IMR-90 (cell line): Measurements from ENCODE around the gene TAF4B. TPM values are rescaled to one million over a fixed set of nuclear protein-coding genes. Genes with fewer than 3 reads are reported as not detected.

Source experiments
- ATAC-seq: fragments of 200-7000 bp; cut with Tn5 transposase; 2 replicates; pipeline ENCODE4 v1.9.1; 2020; ENCODE audit warnings: low read depth, mild to moderate bottlenecking, moderate library complexity
- BruUV-seq: library from RNA; stranded (reverse); fragments of 400-500 nt; replicated peaks from 2 replicates; lab custom pipeline; 2021; lab: Mats Ljungman, UMichigan
- CTCF ChIA-PET: fragments of 300-600 bp; formaldehyde crosslinking; extraction: SDS; loops from one replicate; lab custom pipeline; 2021; ENCODE audit warnings: antibody characterized with exemption; lab: Yijun Ruan, JAX
- POLR2A ChIA-PET: fragments of 300-600 bp; sonication (Branson Sonifier 250); formaldehyde crosslinking; loops from one replicate; lab custom pipeline; 2022; ENCODE audit warnings: antibody characterized with exemption; ENCODE audit not compliant: unreplicated experiment; lab: Charles Lee
- DNase-seq: peaks from one replicate; pipeline ENCODE4 v3.0.0; 2013
- H2AFZ ChIP-seq: replicated peaks from 2 replicates; pipeline ENCODE3; 2013; ENCODE audit warnings: low read length, mild to moderate bottlenecking; ENCODE audit not compliant: poor library complexity
- H2AK5ac ChIP-seq: 2 replicates; pipeline ENCODE4 v1.6.1; 2013; ENCODE audit warnings: low read depth, low read length, inconsistent platforms
- H2AK9ac ChIP-seq: replicated peaks from 2 replicates; pipeline ENCODE3; 2013; ENCODE audit warnings: mild to moderate bottlenecking, low read depth, low read length, moderate library complexity; ENCODE audit not compliant: poor library complexity
- H2BK120ac ChIP-seq: 2 replicates; pipeline ENCODE4 v1.6.1; 2013; ENCODE audit warnings: low read depth, low read length, inconsistent platforms
- H2BK15ac ChIP-seq: 3 replicates; pipeline ENCODE4 v1.6.1; 2013; ENCODE audit warnings: low read depth, low read length, inconsistent platforms
- H2BK20ac ChIP-seq: 2 replicates; pipeline ENCODE4 v1.6.1; 2013; ENCODE audit warnings: low read depth, mild to moderate bottlenecking, inconsistent platforms, low read length, moderate library complexity
- H2BK5ac ChIP-seq: 2 replicates; pipeline ENCODE4 v1.6.1; 2013; ENCODE audit warnings: mild to moderate bottlenecking, low read depth, low read length, inconsistent platforms; ENCODE audit not compliant: poor library complexity, severe bottlenecking
- H3K14ac ChIP-seq: replicated peaks from 2 replicates; pipeline ENCODE4 v1.6.1; 2013; ENCODE audit warnings: low read depth, low read length, inconsistent platforms
- H3K18ac ChIP-seq: 2 replicates; pipeline ENCODE4 v1.6.1; 2013; ENCODE audit warnings: low read depth, low read length, control low read depth
- H3K23ac ChIP-seq: 2 replicates; pipeline ENCODE4 v1.6.1; 2013; ENCODE audit warnings: low read depth, low read length, inconsistent platforms
- H3K27ac ChIP-seq: 2 replicates; pipeline ENCODE4 v1.5.1; 2013; ENCODE audit warnings: mild to moderate bottlenecking, control low read depth, low read length; ENCODE audit not compliant: insufficient read depth
- H3K27me3 ChIP-seq: 2 replicates; pipeline ENCODE4 v1.6.1; 2013; ENCODE audit warnings: low read length; ENCODE audit not compliant: control insufficient read depth, insufficient read depth
- H3K36me3 ChIP-seq: 2 replicates; pipeline ENCODE4 v1.6.1; 2013; ENCODE audit warnings: low read length, mixed read lengths; ENCODE audit not compliant: control insufficient read depth, insufficient read depth
- H3K4ac ChIP-seq: 2 replicates; pipeline ENCODE4 v1.6.1; 2013; ENCODE audit warnings: low read depth, low read length, inconsistent platforms
- H3K4me1 ChIP-seq: 2 replicates; pipeline ENCODE4 v1.6.1; 2013; ENCODE audit warnings: low read length, mixed read lengths; ENCODE audit not compliant: control insufficient read depth, insufficient read depth
- H3K4me2 ChIP-seq: 2 replicates; pipeline ENCODE4 v1.6.1; 2013; ENCODE audit warnings: low read depth, mild to moderate bottlenecking, control low read depth, low read length, moderate library complexity
- H3K4me3 ChIP-seq: 2 replicates; pipeline ENCODE4 v1.5.1; 2013; ENCODE audit warnings: low read depth, mild to moderate bottlenecking, control low read depth, low read length, moderate library complexity; ENCODE audit not compliant: insufficient read depth
- H3K56ac ChIP-seq: 2 replicates; pipeline ENCODE4 v1.6.1; 2013; ENCODE audit warnings: low read length, inconsistent platforms; ENCODE audit not compliant: insufficient read depth; ENCODE audit errors: extremely low read depth
- H3K79me1 ChIP-seq, 2 experiments: 2 replicates each; pipeline ENCODE4 v1.6.1; 2013; ENCODE audit warnings: low read length in 2 of 2, inconsistent platforms in 1 of 2, low read depth in 1 of 2
- H3K9ac ChIP-seq: 2 replicates; pipeline ENCODE4 v1.6.1; 2013; ENCODE audit warnings: low read depth, low read length, control low read depth
- H3K9me1 ChIP-seq: 2 replicates; pipeline ENCODE4 v1.6.1; 2013; ENCODE audit warnings: low read length, inconsistent platforms; ENCODE audit not compliant: insufficient read depth
- H3K9me3 ChIP-seq: 2 replicates; pipeline ENCODE4 v1.6.1; 2013; ENCODE audit warnings: low read length; ENCODE audit not compliant: control insufficient read depth, insufficient read depth
- H4K20me1 ChIP-seq: 2 replicates; pipeline ENCODE4 v1.6.1; 2013; ENCODE audit warnings: low read length, inconsistent platforms; ENCODE audit not compliant: insufficient read depth
- H4K5ac ChIP-seq: 2 replicates; pipeline ENCODE4 v1.6.1; 2013; ENCODE audit warnings: mild to moderate bottlenecking, low read depth, low read length, control low read depth
- H4K8ac ChIP-seq, 2 experiments: 2 replicates each; pipeline ENCODE4 v1.6.1; 2013; ENCODE audit warnings: low read depth in 2 of 2, low read length in 2 of 2, control low read depth in 1 of 2, inconsistent platforms in 1 of 2
- H4K91ac ChIP-seq: 2 replicates; pipeline ENCODE4 v1.6.1; 2013; ENCODE audit warnings: low read depth, low read length, inconsistent platforms; ENCODE audit not compliant: insufficient read depth
- ELK1 ChIP-seq: fragments of 150-350 bp; IDR thresholded peaks from 2 replicates; pipeline ENCODE4 v1.6.1; 2016; ENCODE audit warnings: low read depth, mild to moderate bottlenecking, low read length, moderate library complexity, borderline replicate concordance
- MAZ ChIP-seq: IDR thresholded peaks from 2 replicates; pipeline ENCODE4 v1.6.1; 2012; ENCODE audit warnings: low read depth, mild to moderate bottlenecking, low read length, improper control_type of control experiment, moderate library complexity, borderline replicate concordance
- NFE2L2 ChIP-seq: fragments of 150-350 bp; IDR thresholded peaks from 2 replicates; pipeline ENCODE4 v1.6.1; 2016; ENCODE audit warnings: low read depth, mild to moderate bottlenecking, low read length
- POLR2A ChIP-seq: IDR thresholded peaks from 2 replicates; pipeline ENCODE4 v1.6.1; 2012; ENCODE audit warnings: mild to moderate bottlenecking, low read depth, low read length
- RFX5 ChIP-seq: IDR thresholded peaks from 2 replicates; pipeline ENCODE4 v1.8.0; 2012; ENCODE audit warnings: low read depth, mild to moderate bottlenecking, low read length, moderate library complexity
- SMC3 ChIP-seq: fragments of 150-350 bp; IDR thresholded peaks from 2 replicates; pipeline ENCODE4 v1.6.1; 2016; ENCODE audit warnings: low read depth, mild to moderate bottlenecking, antibody characterized with exemption, low read length, moderate library complexity
- WGBS, 2 experiments: methylation state at CpG; one replicate each; pipeline versions ENCODE4 v1.1.5 to v1.1.7; 2013; ENCODE audit warnings: missing lambda C conversion rate in 2 of 2; ENCODE audit not compliant: insufficient read length in 1 of 2; ENCODE audit errors: extremely low coverage in 2 of 2; 5-methylcytosine and 5-hydroxymethylcytosine counted together
- dilution Hi-C: fragments of 300-500 bp; cut with HindIII; formaldehyde crosslinking; loops from one replicate; pipeline ENCODE4 v1.14.3; 2018; ENCODE audit warnings: low sequenced_read_pairs; ENCODE audit not compliant: unreplicated experiment
- in situ Hi-C: fragments of 300-500 bp; cut with MboI; formaldehyde crosslinking; loops from 3 replicates; pipeline ENCODE4 v1.14.3; 2019; ENCODE audit warnings: low sequenced_read_pairs, inconsistent platforms, mixed read lengths
- intact Hi-C: fragments of 100-400 bp; cut with micrococcal nuclease; formaldehyde crosslinking; loops from 2 replicates; pipeline ENCODE4 v1.10.0; 2022
- polyA plus RNA-seq, 3 experiments: library from polyadenylated mRNA; depleted of rRNA; stranded (reverse); fragments of >200 nt; gene quantifications; 2 replicates each; pipeline ENCODE4 v1.2.3, GENCODE V29; 2012; ENCODE audit warnings: low replicate concordance in 1 of 3
- total RNA-seq: library from RNA; depleted of rRNA; stranded (reverse); fragments of >200 nt; gene quantifications from 2 replicates; pipeline ENCODE4 v1.2.3, GENCODE V29; 2012

TAF4B gene
- total and polyA plus RNA-seq, 2 of the 4 experiments (the other 2 are of a cell fraction): 0.38 to 1.1 TPM

DNA sequence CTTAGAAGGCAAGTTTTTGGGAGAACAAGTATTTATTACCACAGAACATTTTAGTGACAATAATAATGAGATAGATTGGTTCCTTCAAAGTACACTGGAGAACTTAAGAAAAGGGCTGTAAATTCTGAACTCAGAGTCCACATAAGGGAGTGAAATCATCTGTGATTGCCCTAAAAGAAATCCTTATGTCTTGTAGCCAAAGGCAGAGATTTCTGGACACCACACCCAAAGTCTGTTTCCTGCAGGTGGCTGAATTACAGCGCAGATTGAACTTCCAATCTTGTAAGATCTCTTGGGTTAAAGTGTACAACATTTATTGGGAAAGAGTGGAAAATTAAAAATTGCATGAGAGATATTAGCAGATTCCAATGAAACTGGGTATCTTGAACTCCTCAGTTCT, 143.8 kb downstream of the TAF4B start:
- H4K91ac ChIP-seq: no peak overlapping the region
- H3K9me1 ChIP-seq: no peaks in the 10 kb centered on the region
- H3K4me3 ChIP-seq: no peak overlapping the region
- H3K4me2 ChIP-seq: no peak overlapping the region
- H3K36me3 ChIP-seq: no peaks in the 10 kb centered on the region
- no peak overlapping the region for H3K23ac ChIP-seq
- no peak overlapping the region for H2AFZ ChIP-seq
- intact Hi-C loops (no loop called here), in situ Hi-C loops (no loop called here), dilution Hi-C loops (no loop called here)
- no peak overlapping the region for H3K9ac ChIP-seq
- H3K18ac ChIP-seq: no peak overlapping the region
- H4K5ac ChIP-seq: no peak overlapping the region
- no peak for DNase-seq
- whole genome bisulfite sequencing, 2 experiments: no CpG with 5 or more reads among the region's 1 CpG
- no peak for ATAC-seq
- H3K27me3 ChIP-seq: no peaks in the 10 kb centered on the region
- no TSS peak for BruUV-seq
- no peaks in the 10 kb centered on the region for H4K20me1 ChIP-seq
- no peak overlapping the region for H3K27ac ChIP-seq
- ChIA-PET POLR2A (no interaction called here), CTCF (no interaction called here)
- H2BK15ac ChIP-seq: no peak overlapping the region
- H3K79me1 ChIP-seq: no peaks in the 10 kb centered on the region
- H3K56ac ChIP-seq: no peak overlapping the region
- H3K4me1 ChIP-seq: no peaks in the 10 kb centered on the region
- no peak overlapping the region for H3K4ac ChIP-seq
- H2AK5ac ChIP-seq: no peak overlapping the region
- no peak overlapping the region for H2BK120ac ChIP-seq
- H2BK5ac ChIP-seq: no peak overlapping the region
- no peak overlapping the region for H2AK9ac ChIP-seq
- no peak overlapping the region for H4K8ac ChIP-seq
- TF ChIP-seq ELK1 (no peak), SMC3 (no peak), RFX5 (no peak), POLR2A (no peak), NFE2L2 (no peak), MAZ (no peak)
- no peaks in the 10 kb centered on the region for H3K9me3 ChIP-seq
- no peak overlapping the region for H3K14ac ChIP-seq
- H2BK20ac ChIP-seq: no peak overlapping the region
